ENCODE measurements around the gene ARHGAP45. TPM values are rescaled to one million over a fixed set of nuclear protein-coding genes. Genes with fewer than 3 reads are reported as not detected.
"Not testable (repeated sequence)": the region's sequence is repeated elsewhere in the genome, so short reads cannot be mapped to it uniquely, and the experiment has no call there.

The ARHGAP45 gene
- total and polyA plus RNA-seq, 9 of the 15 experiments (the other 6 are each of a cell fraction or from before 2014, with no cell fraction given), result 0.08 to 22.1 (median 4.2) TPM

DNA sequence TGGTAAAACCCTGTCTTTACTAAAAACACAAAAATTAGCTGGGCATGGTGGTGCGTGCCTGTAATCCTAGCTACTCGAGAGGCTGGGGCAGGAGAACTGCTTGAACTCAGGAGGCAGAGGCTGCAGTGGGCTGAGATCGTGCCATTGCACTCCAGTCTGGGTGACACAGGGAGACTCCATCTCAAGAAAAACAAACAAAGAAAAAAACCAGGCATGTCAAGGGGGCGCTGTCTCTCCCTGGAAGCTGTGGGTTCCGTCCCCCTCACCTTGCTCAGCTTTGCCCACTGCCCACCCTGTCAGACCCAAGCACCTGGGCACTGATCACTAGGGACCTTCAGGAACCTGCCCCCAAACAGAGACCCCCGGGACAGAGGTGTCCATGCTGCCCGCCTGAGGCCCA, 62.1 kb downstream of the ARHGAP45 start:
- H2AFZ ChIP-seq (ENCODE audit: low read depth, low read length); FAIRE-seq; DNase-seq (ENCODE audit: extremely low read depth in 1 of 4, low spot score in 3 of 4); H4K20me1 ChIP-seq (replicated peaks; ENCODE audit: control insufficient read depth, insufficient read depth, low read length); H3K9me3 ChIP-seq (replicated peaks; ENCODE audit: control insufficient read depth, insufficient read depth, low read depth, low read length); in situ Hi-C loops (cut with MboI); H3K9me1 ChIP-seq (ENCODE audit: control insufficient read depth, insufficient read depth, low read length); H3K27ac ChIP-seq (ENCODE audit: extremely low read depth, low read depth, low read length); CTCF ChIA-PET (ENCODE audit: low intra/inter-chr PET ratio); ATAC-seq; intact Hi-C loops (cut with micrococcal nuclease); BruUV-seq (replicated peaks); H3K27me3 ChIP-seq (ENCODE audit: control insufficient read depth in 2 of 2, insufficient read depth in 2 of 2, low read length in 2 of 2); H3K4me2 ChIP-seq (ENCODE audit: insufficient read depth, low read length); H3K4me3 ChIP-seq: not testable (repeated sequence)
- 0 out of 4 replicates have a peak overlapping the region, but pooled peaks of 1 of the 2 experiments have one; percentile 1 for H3K9ac ChIP-seq (ENCODE audit: insufficient read depth in 1 of 2, low read depth in 2 of 2, low read length in 2 of 2)
- TF ChIP-seq, protein P1, sequence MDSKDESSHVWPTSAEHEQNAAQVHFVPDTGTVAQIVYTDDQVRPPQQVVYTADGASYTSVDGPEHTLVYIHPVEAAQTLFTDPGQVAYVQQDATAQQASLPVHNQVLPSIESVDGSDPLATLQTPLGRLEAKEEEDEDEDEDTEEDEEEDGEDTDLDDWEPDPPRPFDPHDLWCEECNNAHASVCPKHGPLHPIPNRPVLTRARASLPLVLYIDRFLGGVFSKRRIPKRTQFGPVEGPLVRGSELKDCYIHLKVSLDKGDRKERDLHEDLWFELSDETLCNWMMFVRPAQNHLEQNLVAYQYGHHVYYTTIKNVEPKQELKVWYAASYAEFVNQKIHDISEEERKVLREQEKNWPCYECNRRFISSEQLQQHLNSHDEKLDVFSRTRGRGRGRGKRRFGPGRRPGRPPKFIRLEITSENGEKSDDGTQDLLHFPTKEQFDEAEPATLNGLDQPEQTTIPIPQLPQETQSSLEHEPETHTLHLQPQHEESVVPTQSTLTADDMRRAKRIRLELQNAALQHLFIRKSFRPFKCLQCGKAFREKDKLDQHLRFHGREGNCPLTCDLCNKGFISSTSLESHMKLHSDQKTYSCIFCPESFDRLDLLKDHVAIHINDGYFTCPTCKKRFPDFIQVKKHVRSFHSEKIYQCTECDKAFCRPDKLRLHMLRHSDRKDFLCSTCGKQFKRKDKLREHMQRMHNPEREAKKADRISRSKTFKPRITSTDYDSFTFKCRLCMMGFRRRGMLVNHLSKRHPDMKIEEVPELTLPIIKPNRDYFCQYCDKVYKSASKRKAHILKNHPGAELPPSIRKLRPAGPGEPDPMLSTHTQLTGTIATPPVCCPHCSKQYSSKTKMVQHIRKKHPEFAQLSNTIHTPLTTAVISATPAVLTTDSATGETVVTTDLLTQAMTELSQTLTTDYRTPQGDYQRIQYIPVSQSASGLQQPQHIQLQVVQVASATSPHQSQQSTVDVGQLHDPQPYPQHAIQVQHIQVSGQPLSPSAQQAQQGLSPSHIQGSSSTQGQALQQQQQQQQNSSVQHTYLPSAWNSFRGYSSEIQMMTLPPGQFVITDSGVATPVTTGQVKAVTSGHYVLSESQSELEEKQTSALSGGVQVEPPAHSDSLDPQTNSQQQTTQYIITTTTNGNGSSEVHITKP (IDR thresholded peaks at IDR 0.05; ENCODE audit: partially characterized antibody), result peak; percentile 56
- WGBS (ENCODE audit: insufficient coverage, low coverage, missing lambda C conversion rate), result 83% methylated on average over 5 of the region's 7 CpGs
- peaks cover 8 to 81% of the 10 kb centered on the region in 2 experiments for H3K4me1 ChIP-seq (replicated peaks in 1 of 2; ENCODE audit: control insufficient read depth in 2 of 2, insufficient read depth in 2 of 2, low read length in 2 of 2)
- H3K79me2 ChIP-seq (ENCODE audit: control insufficient read depth, insufficient read depth, low read length), result peaks cover 16% of the 10 kb centered on the region; the same call in 2 of the 3 replicates
- peaks cover 31% of the 10 kb centered on the region; the same call in 2 of the 3 replicates for H3K36me3 ChIP-seq (ENCODE audit: control insufficient read depth, insufficient read depth, low read length)
- POLR2A ChIA-PET, result interaction anchor here (0.6 to 0.8 kb wide), 3 partner anchors 24 to 63 kb away, joined by 3 read pairs; no protein-coding TSS in a partner anchor
